Myometrial cell (primary cell): ENCODE measurements around the gene CD22. TPM values are rescaled to one million over a fixed set of nuclear protein-coding genes. Genes with fewer than 3 reads are reported as not detected.

Source experiments
- total RNA-seq: library from RNA; depleted of rRNA; stranded (reverse); fragments of >200 nt; gene quantifications from 2 replicates; pipeline ENCODE4 v1.2.3, GENCODE V29; 2015

Gene CD22
- total RNA-seq, result 0.71 and 1.4 TPM in 2 replicates

DNA sequence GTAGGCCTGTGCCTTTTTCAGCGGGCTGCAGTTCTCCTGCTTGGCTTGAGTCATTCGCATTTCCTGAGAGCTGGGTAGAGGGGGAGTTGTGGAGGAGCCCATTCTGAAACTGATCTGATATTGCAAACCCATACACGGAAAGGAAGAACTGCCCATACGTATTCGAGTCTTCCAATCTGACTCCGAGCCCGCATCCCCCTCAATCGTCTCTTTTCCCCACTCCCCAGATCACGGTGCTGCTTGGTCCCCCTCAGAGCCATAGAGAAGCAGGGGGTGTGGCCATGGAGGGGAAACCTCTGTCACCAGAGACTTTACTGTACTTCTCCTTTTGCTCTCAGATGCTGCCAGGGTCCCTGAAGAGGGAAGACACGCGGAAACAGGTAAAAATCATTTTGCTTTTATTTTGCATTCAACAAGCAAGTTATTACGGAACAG is at the start of gene CD22:
CD22 (plus strand) TSS at position 337 of the 435 bp plus-strand sequence. CDS start 2,854 bp downstream, outside the sequence.

DNA sequence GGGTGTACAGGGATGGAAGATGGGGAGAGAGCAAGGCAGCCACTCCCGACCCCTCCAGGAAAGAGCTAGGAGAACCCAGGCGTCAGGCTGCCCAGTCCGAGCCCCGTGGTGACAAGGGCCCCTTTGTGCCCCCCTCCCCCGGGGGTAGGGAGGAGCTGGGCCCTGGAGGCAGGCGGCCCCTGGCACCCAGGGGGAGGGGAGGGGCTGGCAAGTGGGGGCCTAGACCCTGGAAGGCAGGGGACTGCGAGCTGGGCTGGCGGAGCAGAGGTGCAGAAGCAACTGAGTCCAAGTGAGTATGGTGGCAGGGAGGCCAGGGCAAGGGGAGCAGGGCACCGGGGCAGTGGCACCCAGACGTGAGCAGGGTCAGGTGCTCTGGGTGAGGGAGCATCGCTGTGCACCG is 37.1 kb upstream of the CD22 start, which contains the start of gene MAG:
MAG (plus strand) TSS at position 246 of the 400 bp plus-strand sequence. CDS start 3,248 bp downstream, outside the sequence.

DNA sequence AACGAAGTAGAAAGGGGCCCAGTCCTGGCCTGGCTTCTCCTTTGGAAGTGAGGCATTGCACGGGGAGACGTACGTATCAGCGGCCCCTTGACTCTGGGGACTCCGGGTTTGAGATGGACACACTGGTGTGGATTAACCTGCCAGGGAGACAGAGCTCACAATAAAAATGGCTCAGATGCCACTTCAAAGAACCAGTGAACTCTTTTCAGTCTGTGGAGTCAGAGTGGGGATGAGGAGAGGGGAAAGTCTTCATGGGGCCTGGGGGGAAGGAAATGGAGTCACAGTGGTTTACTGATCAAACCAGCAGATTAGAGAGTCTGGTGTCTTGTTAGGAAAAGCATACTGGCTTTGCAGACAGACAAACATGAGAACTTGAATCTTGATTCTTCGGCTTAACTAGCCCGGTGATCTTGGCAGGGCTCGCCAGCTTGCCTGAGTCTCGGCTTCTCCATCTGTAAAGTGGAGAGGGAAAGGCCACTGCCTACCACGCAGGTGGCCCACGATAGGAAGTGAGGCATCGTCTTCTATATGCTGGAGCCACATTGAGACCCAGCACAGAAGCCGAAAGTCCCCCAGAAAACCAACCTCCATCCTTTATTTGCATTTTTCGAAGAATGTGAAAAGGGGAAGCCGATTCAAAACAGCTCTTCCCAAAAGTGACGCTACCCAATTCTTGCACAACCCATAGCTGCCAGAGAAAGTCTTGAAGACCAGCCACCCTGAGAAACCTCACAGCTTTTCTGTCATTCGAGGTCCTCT is 18.4 kb downstream of the CD22 start, which contains the start of gene FFAR1:
FFAR1 (plus strand) TSS at position 732 of the 759 bp plus-strand sequence. CDS start 3,650 bp downstream, outside the sequence.

GRCh38 chr19:35357867-35358573 is 29.0 kb downstream of the CD22 start, which contains the start of gene FFAR3:
Gene FFAR3, plus strand, starts transcription at chr19:35358460. Its CDS starts 431 bp downstream, at chr19:35358891.

GRCh38 chr19:35370722-35371121 is 41.7 kb downstream of the CD22 start, which contains the start of gene GPR42:
Gene GPR42, plus strand, starts transcription at chr19:35371068. Its CDS starts 292 bp downstream, at chr19:35371360.

Other genes starting within 250 kb of the CD22 start
- not detected in 2 replicates for gene FXYD3, start 213.4 kb upstream of the CD22 start, total RNA-seq
- not detected in 2 replicates for gene LGI4, start 194.1 kb upstream of the CD22 start, total RNA-seq
- gene FXYD1, start 190.4 kb upstream of the CD22 start, total RNA-seq, result not detected in 2 replicates
- gene FXYD7, start 185.9 kb upstream of the CD22 start, total RNA-seq, result not detected in 2 replicates
- gene FXYD5, start 174.5 kb upstream of the CD22 start, total RNA-seq, result 158 and 167 TPM in 2 replicates
- not detected in 2 replicates for gene FAM187B, start 100.4 kb upstream of the CD22 start, total RNA-seq
- gene LSR, start 80.2 kb upstream of the CD22 start, total RNA-seq, result 0.86 and 3.4 TPM in 2 replicates
- gene USF2, start 60.2 kb upstream of the CD22 start, total RNA-seq, result 38.1 and 59.7 TPM in 2 replicates
- not detected in 2 replicates for gene HAMP, start 46.7 kb upstream of the CD22 start, total RNA-seq
- gene MAG, start 37.0 kb upstream of the CD22 start, total RNA-seq, result not detected in 2 replicates
- not detected in 2 replicates for gene FFAR1, start 18.7 kb downstream of the CD22 start, total RNA-seq
- not detected in 2 replicates for gene FFAR3, start 29.3 kb downstream of the CD22 start, total RNA-seq
- not detected in 2 replicates for gene GPR42, start 41.9 kb downstream of the CD22 start, total RNA-seq
- not detected in 2 replicates for gene FFAR2, start 119.1 kb downstream of the CD22 start, total RNA-seq
- not detected in 2 replicates for gene KRTDAP, start 161.3 kb downstream of the CD22 start, total RNA-seq
- gene DMKN, start 184.5 kb downstream of the CD22 start, total RNA-seq, result 11.0 and 12.1 TPM in 2 replicates
- 1.4 and 3.9 TPM in 2 replicates for gene SBSN, start 199.1 kb downstream of the CD22 start, total RNA-seq
- gene GAPDHS, start 204.3 kb downstream of the CD22 start, total RNA-seq, result not detected in 2 replicates
- 94.5 and 116 TPM in 2 replicates for gene TMEM147, start 216.4 kb downstream of the CD22 start, total RNA-seq
- not detected in 2 replicates for gene ATP4A, start 234.5 kb downstream of the CD22 start, total RNA-seq